ENCODE data around the gene ARHGDIA. TPM values are rescaled to one million over a fixed set of nuclear protein-coding genes. Genes with fewer than 3 reads are reported as not detected.

Gene ARHGDIA
- total RNA-seq, 1 donor from 2014 or later: 396 TPM

GRCh38 chr17:81902653-81903414 is 31.7 kb upstream of the ARHGDIA start:
- CTCF ChIA-PET: no interaction called here
- intact Hi-C loops (cut with micrococcal nuclease): no loop called here

GRCh38 chr17:81902023-81902652 is 31.0 kb upstream of the ARHGDIA start, which contains the start of gene NPB:
TSS of gene NPB (plus strand) at chr17:81902238. CDS start at chr17:81902278, 40 bp downstream.
- no peak within 1 kb of the TSS for H3K4me3 Mint-ChIP-seq
- DNase-seq: no peak

More at GRCh38 chr17:81902653-81903414, 31.7 kb upstream of the ARHGDIA start:
- Mint-ChIP-seq H3K27me3 (peaks cover 10% of the 10 kb centered on the region), H3K4me3 (no peak overlapping the region), H3K4me1 (peaks cover 5% of the 10 kb centered on the region), H3K36me3 (ENCODE audit: low read depth) (peaks cover 37% of the 10 kb centered on the region), H3K27ac (no peak overlapping the region), H3K9me3 (no peaks in the 10 kb centered on the region)
- no peak for TF ChIP-seq CTCF (IDR thresholded peaks at IDR 0.05)
- POLR2A ChIA-PET: interaction anchor here (0.6 to 1.4 kb wide), 2 partner anchors 25 to 70 kb away, joined by 3 read pairs; partner anchors contain the start of genes MAFG and MCRIP1
- no peak for DNase-seq
- ATAC-seq (ENCODE audit: low read depth): peak; percentile 26

GRCh38 chr17:81901167-81902022 is 30.3 kb upstream of the ARHGDIA start:
- Mint-ChIP-seq H3K36me3 (ENCODE audit: low read depth) (peaks cover 40% of the 10 kb centered on the region), H3K4me1 (peaks cover 5% of the 10 kb centered on the region), H3K4me3 (no peak overlapping the region), H3K27me3 (peaks cover 10% of the 10 kb centered on the region), H3K27ac (no peak overlapping the region), H3K9me3 (no peaks in the 10 kb centered on the region)
- POLR2A ChIA-PET: no interaction called here
- CTCF ChIA-PET: no interaction called here
- ATAC-seq (ENCODE audit: low read depth): peak; percentile 12
- intact Hi-C loops (cut with micrococcal nuclease): no loop called here
- no peak for DNase-seq
- TF ChIP-seq CTCF (IDR thresholded peaks at IDR 0.05): no peak

More at GRCh38 chr17:81902023-81902652, 31.0 kb upstream of the ARHGDIA start, which contains the start of gene NPB:
- H3K36me3 Mint-ChIP-seq (ENCODE audit: low read depth): peaks cover 40% of the 10 kb centered on the region
- H3K27me3 Mint-ChIP-seq: peaks cover 10% of the 10 kb centered on the region
- peaks cover 5% of the 10 kb centered on the region for H3K4me1 Mint-ChIP-seq
- H3K27ac Mint-ChIP-seq: no peak within 1 kb of the TSS
- intact Hi-C loops (cut with micrococcal nuclease): no loop called here
- ATAC-seq (ENCODE audit: low read depth): peak; percentile 38
- ChIA-PET CTCF (no interaction called here), POLR2A (interaction anchor here (1.4 kb wide), 1 partner anchor 26 kb away, joined by 3 read pairs; the partner anchor contains the start of gene MAFG)
- no peak for TF ChIP-seq CTCF (IDR thresholded peaks at IDR 0.05)
- H3K9me3 Mint-ChIP-seq: no peaks in the 10 kb centered on the region

GRCh38 chr17:81900181-81900820 is 29.2 kb upstream of the ARHGDIA start:
- intact Hi-C loops (cut with micrococcal nuclease): no loop called here
- no peak for DNase-seq
- ChIA-PET POLR2A (no interaction called here), CTCF (no interaction called here)
- no peak for ATAC-seq (ENCODE audit: low read depth)
- H3K9me3 Mint-ChIP-seq: no peaks in the 10 kb centered on the region
- no peak overlapping the region for H3K4me3 Mint-ChIP-seq
- TF ChIP-seq CTCF (IDR thresholded peaks at IDR 0.05): no peak
- H3K4me1 Mint-ChIP-seq: peaks cover 5% of the 10 kb centered on the region
- H3K27me3 Mint-ChIP-seq: peaks cover 10% of the 10 kb centered on the region
- H3K27ac Mint-ChIP-seq: no peak overlapping the region
- peaks cover 47% of the 10 kb centered on the region for H3K36me3 Mint-ChIP-seq (ENCODE audit: low read depth)

All from activated B cell treated with CpG ODN at 0.5 μM for 24 hours (primary cell).